ENCODE measurements around the gene RHBDF1. TPM values are rescaled to one million over a fixed set of nuclear protein-coding genes. Genes with fewer than 3 reads are reported as not detected.

The RHBDF1 gene
- total and polyA plus RNA-seq, 10 of the 15 experiments (the other 5 are each of a cell fraction or from before 2014, with no cell fraction given) = 0.04 to 0.85 (median 0.36) TPM; not detected in 3

DNA sequence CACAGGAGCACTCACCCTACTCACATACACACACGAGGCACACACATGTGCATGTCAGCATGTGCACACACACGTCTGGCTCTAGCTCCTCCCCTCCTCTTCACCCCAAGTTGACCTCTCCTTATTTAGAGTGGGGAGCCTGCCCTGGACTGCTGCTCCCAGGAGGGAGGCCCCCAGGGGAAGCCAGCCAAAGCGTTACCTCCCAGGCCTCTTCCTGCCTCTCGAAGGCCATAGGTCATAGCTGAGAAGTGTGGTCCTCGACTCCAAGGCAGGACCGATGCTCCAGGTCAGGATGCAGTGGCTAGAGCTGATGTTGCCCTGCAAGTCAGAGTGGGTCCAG is 37.8 kb downstream of the RHBDF1 start:
- no peak; the same call in 2 of the 3 replicates for ATAC-seq
- H3K4me2 ChIP-seq (ENCODE audit: control insufficient read depth, insufficient read depth) = peak overlapping the region; percentile 54; the same call in 1 of the 2 replicates

More for the DNA sequence above, 37.8 kb downstream of the RHBDF1 start:
- Histone ChIP-seq H3K4me3 (no peak overlapping the region), H3K4me1 (ENCODE audit: control insufficient read depth, insufficient read depth, low read length) (peaks cover 30% of the 10 kb centered on the region), H3K36me3 (ENCODE audit: control insufficient read depth in 2 of 2, insufficient read depth in 2 of 2, low read length in 1 of 2) (peaks cover 0 to 8% of the 10 kb centered on the region in 2 experiments; a peak in 2 of 4 replicates), H3K9me3 (replicated peaks; ENCODE audit: control insufficient read depth, insufficient read depth, low read length) (no peaks in the 10 kb centered on the region), H3K79me2 (ENCODE audit: control insufficient read depth, insufficient read depth, low read length) (no peaks in the 10 kb centered on the region), H4K20me1 (ENCODE audit: control insufficient read depth, insufficient read depth) (no peaks in the 10 kb centered on the region), H2AFZ (ENCODE audit: control insufficient read depth, low read depth, low read length) (peak overlapping the region; percentile 21; the same call in 1 of the 2 replicates), H3K27ac (ENCODE audit: control insufficient read depth, insufficient read depth) (peak overlapping the region; percentile 45), H3K9ac (ENCODE audit: control insufficient read depth, insufficient read depth, low read length) (no peak overlapping the region), H3K27me3 (replicated peaks in 1 of 2; ENCODE audit: control insufficient read depth in 2 of 2, insufficient read depth in 2 of 2, low read length in 1 of 2) (no peaks in the 10 kb centered on the region)
- in situ Hi-C loops (cut with MboI) (no loop called here), intact Hi-C loops (cut with micrococcal nuclease; ENCODE audit: unreplicated experiment) (no loop called here)
- no TSS peak for BruUV-seq (replicated peaks)
- RAD21 ChIA-PET (ENCODE audit: unreplicated experiment) = interaction anchor here (1.0 to 1.5 kb wide), 2 partner anchors 19 to 63 kb away, joined by 3 to 4 read pairs; partner anchors contain the start of genes POLR3K and SNRNP25
- TF ChIP-seq, protein P1, sequence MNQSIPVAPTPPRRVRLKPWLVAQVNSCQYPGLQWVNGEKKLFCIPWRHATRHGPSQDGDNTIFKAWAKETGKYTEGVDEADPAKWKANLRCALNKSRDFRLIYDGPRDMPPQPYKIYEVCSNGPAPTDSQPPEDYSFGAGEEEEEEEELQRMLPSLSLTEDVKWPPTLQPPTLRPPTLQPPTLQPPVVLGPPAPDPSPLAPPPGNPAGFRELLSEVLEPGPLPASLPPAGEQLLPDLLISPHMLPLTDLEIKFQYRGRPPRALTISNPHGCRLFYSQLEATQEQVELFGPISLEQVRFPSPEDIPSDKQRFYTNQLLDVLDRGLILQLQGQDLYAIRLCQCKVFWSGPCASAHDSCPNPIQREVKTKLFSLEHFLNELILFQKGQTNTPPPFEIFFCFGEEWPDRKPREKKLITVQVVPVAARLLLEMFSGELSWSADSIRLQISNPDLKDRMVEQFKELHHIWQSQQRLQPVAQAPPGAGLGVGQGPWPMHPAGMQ (IDR thresholded peaks at IDR 0.05; ENCODE audit: borderline replicate concordance) = no peak
- TF ChIP-seq LARP7 (IDR thresholded peaks at IDR 0.05) (0 out of 2 replicates have a peak, but pooled peaks have one; percentile 34), MEF2B (IDR thresholded peaks at IDR 0.05; ENCODE audit: partially characterized antibody, poor library complexity, severe bottlenecking) (peak; percentile 82), SMAD5 (IDR thresholded peaks at IDR 0.05; ENCODE audit: low read depth) (no peak), KDM1A (IDR thresholded peaks at IDR 0.05; ENCODE audit: borderline replicate concordance) (no peak), NBN (IDR thresholded peaks at IDR 0.05) (0 out of 2 replicates have a peak, but pooled peaks have one; percentile 4), RFX5 (IDR thresholded peaks at IDR 0.05; ENCODE audit: low read depth, low read length) (no peak)
- TF ChIP-seq, protein P2, sequence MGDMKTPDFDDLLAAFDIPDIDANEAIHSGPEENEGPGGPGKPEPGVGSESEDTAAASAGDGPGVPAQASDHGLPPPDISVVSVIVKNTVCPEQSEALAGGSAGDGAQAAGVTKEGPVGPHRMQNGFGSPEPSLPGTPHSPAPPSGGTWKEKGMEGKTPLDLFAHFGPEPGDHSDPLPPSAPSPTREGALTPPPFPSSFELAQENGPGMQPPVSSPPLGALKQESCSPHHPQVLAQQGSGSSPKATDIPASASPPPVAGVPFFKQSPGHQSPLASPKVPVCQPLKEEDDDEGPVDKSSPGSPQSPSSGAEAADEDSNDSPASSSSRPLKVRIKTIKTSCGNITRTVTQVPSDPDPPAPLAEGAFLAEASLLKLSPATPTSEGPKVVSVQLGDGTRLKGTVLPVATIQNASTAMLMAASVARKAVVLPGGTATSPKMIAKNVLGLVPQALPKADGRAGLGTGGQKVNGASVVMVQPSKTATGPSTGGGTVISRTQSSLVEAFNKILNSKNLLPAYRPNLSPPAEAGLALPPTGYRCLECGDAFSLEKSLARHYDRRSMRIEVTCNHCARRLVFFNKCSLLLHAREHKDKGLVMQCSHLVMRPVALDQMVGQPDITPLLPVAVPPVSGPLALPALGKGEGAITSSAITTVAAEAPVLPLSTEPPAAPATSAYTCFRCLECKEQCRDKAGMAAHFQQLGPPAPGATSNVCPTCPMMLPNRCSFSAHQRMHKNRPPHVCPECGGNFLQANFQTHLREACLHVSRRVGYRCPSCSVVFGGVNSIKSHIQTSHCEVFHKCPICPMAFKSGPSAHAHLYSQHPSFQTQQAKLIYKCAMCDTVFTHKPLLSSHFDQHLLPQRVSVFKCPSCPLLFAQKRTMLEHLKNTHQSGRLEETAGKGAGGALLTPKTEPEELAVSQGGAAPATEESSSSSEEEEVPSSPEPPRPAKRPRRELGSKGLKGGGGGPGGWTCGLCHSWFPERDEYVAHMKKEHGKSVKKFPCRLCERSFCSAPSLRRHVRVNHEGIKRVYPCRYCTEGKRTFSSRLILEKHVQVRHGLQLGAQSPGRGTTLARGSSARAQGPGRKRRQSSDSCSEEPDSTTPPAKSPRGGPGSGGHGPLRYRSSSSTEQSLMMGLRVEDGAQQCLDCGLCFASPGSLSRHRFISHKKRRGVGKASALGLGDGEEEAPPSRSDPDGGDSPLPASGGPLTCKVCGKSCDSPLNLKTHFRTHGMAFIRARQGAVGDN (IDR thresholded peaks at IDR 0.05) = peak; percentile 36
- TF ChIP-seq, protein P3, sequence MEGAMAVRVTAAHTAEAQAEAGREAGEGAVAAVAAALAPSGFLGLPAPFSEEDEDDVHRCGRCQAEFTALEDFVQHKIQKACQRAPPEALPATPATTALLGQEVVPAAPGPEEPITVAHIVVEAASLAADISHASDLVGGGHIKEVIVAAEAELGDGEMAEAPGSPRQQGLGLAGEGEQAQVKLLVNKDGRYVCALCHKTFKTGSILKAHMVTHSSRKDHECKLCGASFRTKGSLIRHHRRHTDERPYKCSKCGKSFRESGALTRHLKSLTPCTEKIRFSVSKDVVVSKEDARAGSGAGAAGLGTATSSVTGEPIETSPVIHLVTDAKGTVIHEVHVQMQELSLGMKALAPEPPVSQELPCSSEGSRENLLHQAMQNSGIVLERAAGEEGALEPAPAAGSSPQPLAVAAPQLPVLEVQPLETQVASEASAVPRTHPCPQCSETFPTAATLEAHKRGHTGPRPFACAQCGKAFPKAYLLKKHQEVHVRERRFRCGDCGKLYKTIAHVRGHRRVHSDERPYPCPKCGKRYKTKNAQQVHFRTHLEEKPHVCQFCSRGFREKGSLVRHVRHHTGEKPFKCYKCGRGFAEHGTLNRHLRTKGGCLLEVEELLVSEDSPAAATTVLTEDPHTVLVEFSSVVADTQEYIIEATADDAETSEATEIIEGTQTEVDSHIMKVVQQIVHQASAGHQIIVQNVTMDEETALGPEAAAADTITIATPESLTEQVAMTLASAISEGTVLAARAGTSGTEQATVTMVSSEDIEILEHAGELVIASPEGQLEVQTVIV (IDR thresholded peaks at IDR 0.05; ENCODE audit: borderline replicate concordance, partially characterized antibody) = no peak
- 8% methylated on average over 6 of the region's 6 CpGs for WGBS (ENCODE audit: insufficient coverage, insufficient replicate concordance, low lambda C conversion rate, missing lambda C conversion rate)
- SMC1A ChIA-PET (ENCODE audit: uncharacterized antibody, unreplicated experiment) = interaction anchor here (0.9 kb wide), 1 partner anchor 19 kb away, joined by 3 read pairs; the partner anchor contains the start of gene POLR3K
- POLR2A ChIA-PET = interaction anchor here (1.0 to 1.9 kb wide), 2 partner anchors 19 to 157 kb away, joined by 3 to 5 read pairs; partner anchors contain the start of genes POLR3K and SNRNP25
- CTCF ChIA-PET = no interaction called here
- FAIRE-seq = peak; percentile 83
- DNase-seq (ENCODE audit: low read depth, low spot score) = no peak
